KMS-11 (cell line): Measurements from ENCODE around the gene P2RX1.

Experiments
- H2AFZ ChIP-seq: fragments of 200-600 bp; sonication (generic); 2 replicates; pipeline ENCODE4 v1.6.1; 2016; ENCODE audit warnings: antibody characterized with exemption, mixed run types, low read depth
- H3K27ac ChIP-seq: fragments of 200-600 bp; sonication (generic); 2 replicates; pipeline ENCODE4 v1.6.1; 2016; ENCODE audit warnings: mild to moderate bottlenecking, mixed run types
- H3K27me3 ChIP-seq: fragments of 200-600 bp; sonication (generic); 2 replicates; pipeline ENCODE4 v1.6.1; 2017; ENCODE audit warnings: mild to moderate bottlenecking, low read depth, mixed run types, moderate library complexity; ENCODE audit not compliant: insufficient read depth
- H3K36me3 ChIP-seq: fragments of 200-600 bp; sonication (generic); 2 replicates; pipeline ENCODE4 v1.6.1; 2017; ENCODE audit warnings: mild to moderate bottlenecking, mixed run types; ENCODE audit not compliant: insufficient read depth
- H3K4me1 ChIP-seq: fragments of 200-600 bp; sonication (generic); 2 replicates; pipeline ENCODE4 v1.6.1; 2016; ENCODE audit warnings: mild to moderate bottlenecking, low read depth, mixed run types; ENCODE audit not compliant: poor library complexity, severe bottlenecking
- H3K4me2 ChIP-seq: fragments of 200-600 bp; sonication (generic); 2 replicates; pipeline ENCODE4 v1.7.0; 2016; ENCODE audit warnings: mild to moderate bottlenecking, mixed run types
- H3K4me3 ChIP-seq: fragments of 200-600 bp; sonication (generic); IDR thresholded peaks from 2 replicates; pipeline ENCODE4 v1.6.1; 2017; ENCODE audit warnings: low read depth, low read length, mixed read lengths; ENCODE audit not compliant: insufficient read depth
- H3K79me2 ChIP-seq: fragments of 200-600 bp; sonication (generic); 2 replicates; pipeline ENCODE4 v1.6.1; 2016; ENCODE audit warnings: low read depth, mixed run types; ENCODE audit not compliant: insufficient read depth
- H3K9ac ChIP-seq: fragments of 200-600 bp; sonication (generic); 2 replicates; pipeline ENCODE4 v1.6.1; 2016; ENCODE audit warnings: mild to moderate bottlenecking, mixed run types
- H4K20me1 ChIP-seq: fragments of 200-600 bp; sonication (generic); 2 replicates; pipeline ENCODE4 v1.6.1; 2016; ENCODE audit warnings: mild to moderate bottlenecking, mixed run types; ENCODE audit not compliant: insufficient read depth
- TF ChIP-seq, protein P1 (sequence below): fragments of 200-600 bp; sonication (generic); conservative IDR thresholded peaks from 2 replicates; pipeline ENCODE4 v1.6.1; 2017; ENCODE audit warnings: low read depth, mild to moderate bottlenecking, antibody characterized with exemption, low read length, moderate library complexity, mixed read lengths

P2RX1 gene

DNA sequence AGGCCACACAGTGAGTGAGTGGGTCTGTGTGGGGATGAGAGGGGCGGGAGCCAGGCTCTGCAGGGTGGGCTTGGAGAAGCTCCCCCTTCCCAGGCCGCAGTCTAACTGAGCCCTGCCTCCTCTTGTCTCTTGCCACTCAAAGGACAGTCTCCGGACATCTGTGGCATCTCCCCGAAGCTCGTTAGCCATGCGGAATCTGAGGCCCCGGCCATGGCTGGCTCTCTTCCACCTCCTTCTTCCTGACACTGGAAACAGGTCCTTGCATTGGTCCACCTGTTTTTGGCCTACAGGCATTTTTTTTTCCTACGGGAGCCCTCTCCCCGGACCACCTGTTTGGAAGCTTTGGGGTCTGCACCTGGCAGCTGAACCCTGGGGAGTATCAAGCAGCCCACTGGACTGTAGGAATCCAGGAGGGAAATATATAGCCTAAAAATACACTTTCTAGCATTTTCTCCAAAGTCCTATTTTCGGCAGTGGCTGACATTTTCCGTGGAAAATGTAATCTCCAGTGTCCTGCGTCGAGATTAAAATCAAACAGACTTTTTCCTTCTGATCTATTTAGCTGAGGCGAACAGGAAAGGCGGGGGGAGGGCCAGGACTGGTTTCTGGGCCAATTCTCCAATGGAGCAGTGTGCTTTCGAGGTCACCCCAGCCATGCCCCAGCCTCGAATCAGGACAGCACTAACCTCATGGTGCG lies 38.9 kb upstream of the P2RX1 start:
- H4K20me1 ChIP-seq: no peaks in the 10 kb centered on the region
- TF ChIP-seq, protein P1, sequence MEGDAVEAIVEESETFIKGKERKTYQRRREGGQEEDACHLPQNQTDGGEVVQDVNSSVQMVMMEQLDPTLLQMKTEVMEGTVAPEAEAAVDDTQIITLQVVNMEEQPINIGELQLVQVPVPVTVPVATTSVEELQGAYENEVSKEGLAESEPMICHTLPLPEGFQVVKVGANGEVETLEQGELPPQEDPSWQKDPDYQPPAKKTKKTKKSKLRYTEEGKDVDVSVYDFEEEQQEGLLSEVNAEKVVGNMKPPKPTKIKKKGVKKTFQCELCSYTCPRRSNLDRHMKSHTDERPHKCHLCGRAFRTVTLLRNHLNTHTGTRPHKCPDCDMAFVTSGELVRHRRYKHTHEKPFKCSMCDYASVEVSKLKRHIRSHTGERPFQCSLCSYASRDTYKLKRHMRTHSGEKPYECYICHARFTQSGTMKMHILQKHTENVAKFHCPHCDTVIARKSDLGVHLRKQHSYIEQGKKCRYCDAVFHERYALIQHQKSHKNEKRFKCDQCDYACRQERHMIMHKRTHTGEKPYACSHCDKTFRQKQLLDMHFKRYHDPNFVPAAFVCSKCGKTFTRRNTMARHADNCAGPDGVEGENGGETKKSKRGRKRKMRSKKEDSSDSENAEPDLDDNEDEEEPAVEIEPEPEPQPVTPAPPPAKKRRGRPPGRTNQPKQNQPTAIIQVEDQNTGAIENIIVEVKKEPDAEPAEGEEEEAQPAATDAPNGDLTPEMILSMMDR: no peak
- H3K4me2 ChIP-seq: no peak overlapping the region
- no peak overlapping the region for H3K27ac ChIP-seq
- peaks cover 11% of the 10 kb centered on the region for H3K4me1 ChIP-seq
- H3K9ac ChIP-seq: no peak overlapping the region
- no peaks in the 10 kb centered on the region for H3K36me3 ChIP-seq
- no peak overlapping the region for H3K4me3 ChIP-seq
- peaks cover 11% of the 10 kb centered on the region; the same call in 1 of the 2 replicates for H3K79me2 ChIP-seq
- H2AFZ ChIP-seq: no peak overlapping the region
- H3K27me3 ChIP-seq: no peaks in the 10 kb centered on the region

DNA sequence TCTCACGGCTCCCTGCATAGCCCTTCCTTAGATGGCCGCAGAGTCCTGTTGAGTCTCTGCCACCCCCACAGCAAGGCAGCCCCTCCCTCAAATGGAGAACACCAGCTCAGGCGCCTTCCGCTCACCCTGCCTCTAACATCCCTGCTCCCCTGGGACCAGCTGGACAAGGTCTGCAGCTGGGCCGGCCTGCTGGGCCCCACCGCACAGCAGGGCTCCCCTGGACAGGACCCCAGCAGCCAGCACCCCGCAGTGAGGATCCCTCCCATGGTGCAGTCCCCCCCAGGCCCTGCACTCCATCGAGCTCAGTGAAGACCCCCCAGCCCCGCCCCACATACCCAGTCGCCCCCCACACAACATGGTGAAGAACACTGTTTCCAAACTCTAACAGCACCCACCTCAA lies 37.8 kb upstream of the P2RX1 start:
- Histone ChIP-seq H3K27me3 (no peaks in the 10 kb centered on the region), H3K4me2 (no peak overlapping the region), H3K36me3 (no peaks in the 10 kb centered on the region), H3K27ac (no peak overlapping the region), H3K9ac (no peak overlapping the region), H3K4me3 (no peak overlapping the region), H2AFZ (no peak overlapping the region), H3K79me2 (peaks cover 1% of the 10 kb centered on the region; the same call in 1 of the 2 replicates), H4K20me1 (no peaks in the 10 kb centered on the region), H3K4me1 (peaks cover under 1% of the 10 kb centered on the region)
- TF ChIP-seq, protein P1: no peak

DNA sequence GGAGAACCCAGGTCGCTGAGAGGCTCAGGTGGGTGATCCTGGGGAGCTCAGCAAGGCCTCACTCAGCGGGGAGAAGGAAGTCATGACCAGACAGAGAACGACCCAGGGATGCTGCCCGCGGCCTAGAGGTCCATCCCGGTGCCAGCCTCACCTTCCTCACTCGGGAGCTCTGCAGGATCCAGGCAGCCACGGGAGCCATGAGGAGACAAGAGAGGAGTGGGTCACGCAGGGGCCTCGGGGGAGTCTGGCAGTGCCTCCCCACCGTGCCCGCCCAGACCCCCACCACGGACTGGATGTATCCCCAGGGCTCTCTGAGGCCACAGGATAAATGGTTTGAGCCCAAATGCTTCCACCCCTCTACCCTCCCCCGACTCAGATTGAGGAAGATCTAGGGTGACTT lies 37.3 kb upstream of the P2RX1 start:
- Histone ChIP-seq H3K4me1 (no peaks in the 10 kb centered on the region), H3K4me2 (no peak overlapping the region), H3K79me2 (no peaks in the 10 kb centered on the region), H3K27ac (no peak overlapping the region), H3K27me3 (no peaks in the 10 kb centered on the region), H4K20me1 (no peaks in the 10 kb centered on the region), H3K4me3 (no peak overlapping the region), H3K36me3 (no peaks in the 10 kb centered on the region), H3K9ac (no peak overlapping the region), H2AFZ (no peak overlapping the region)
- TF ChIP-seq, protein P1: no peak

DNA sequence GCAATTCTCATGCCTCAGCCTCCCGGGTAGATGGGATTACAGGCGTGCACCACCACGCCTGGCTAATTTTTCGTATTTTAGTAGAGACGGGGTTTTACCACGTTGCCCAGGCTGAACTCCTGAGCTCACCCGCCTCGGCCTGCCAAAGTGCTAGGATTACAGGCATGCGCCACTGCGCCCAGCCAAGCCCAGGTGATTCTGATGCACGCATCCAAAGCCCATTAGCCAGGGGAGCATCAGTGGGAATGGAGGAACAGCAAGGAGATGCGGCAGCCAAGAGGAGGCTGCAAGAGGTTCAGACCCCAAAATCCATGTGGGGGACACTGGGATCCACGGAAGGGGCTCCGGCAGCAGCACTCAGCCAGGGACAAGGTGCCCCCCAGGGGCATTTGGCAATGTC lies 35.9 kb upstream of the P2RX1 start:
- TF ChIP-seq, protein P1: no peak
- Histone ChIP-seq H4K20me1 (no peaks in the 10 kb centered on the region), H3K36me3 (no peaks in the 10 kb centered on the region), H3K27me3 (no peaks in the 10 kb centered on the region), H3K27ac (no peak overlapping the region), H3K79me2 (no peaks in the 10 kb centered on the region), H3K4me3 (no peak overlapping the region), H3K9ac (no peak overlapping the region), H3K4me2 (no peak overlapping the region), H3K4me1 (no peaks in the 10 kb centered on the region), H2AFZ (no peak overlapping the region)
